Right lobe of liver (tissue), 4 donors: ENCODE data around the gene MTHFD2L.

Source experiments
- POLR2A ChIP-seq: fragments of 450-650 bp; IDR thresholded peaks from one replicate; pipeline ENCODE4 v1.6.1; 2017; ENCODE audit warnings: antibody characterized with exemption, mild to moderate bottlenecking
- TF ChIP-seq, protein P1 (sequence below), 4 donors: fragments of 200-600 bp in 3 of 4; fragments of 450-650 bp in 1 of 4; IDR thresholded peaks; one replicate each; pipeline versions ENCODE4 v1.5.1 to v1.8.0; 2016 to 2022; ENCODE audit warnings: antibody characterized with exemption in 4 of 4, mild to moderate bottlenecking in 2 of 4
- donor health status: DM: no; HTN: no; CAD: no.
- donor health status: DM: no; HTN: no; CAD: no.
- donor health status: DM: no; HTN: yes; CAD: no.

GRCh38 chr4:74108457-74109115 lies 49.3 kb upstream of the MTHFD2L start:
- no peak for TF ChIP-seq POLR2A
- TF ChIP-seq, protein P1, sequence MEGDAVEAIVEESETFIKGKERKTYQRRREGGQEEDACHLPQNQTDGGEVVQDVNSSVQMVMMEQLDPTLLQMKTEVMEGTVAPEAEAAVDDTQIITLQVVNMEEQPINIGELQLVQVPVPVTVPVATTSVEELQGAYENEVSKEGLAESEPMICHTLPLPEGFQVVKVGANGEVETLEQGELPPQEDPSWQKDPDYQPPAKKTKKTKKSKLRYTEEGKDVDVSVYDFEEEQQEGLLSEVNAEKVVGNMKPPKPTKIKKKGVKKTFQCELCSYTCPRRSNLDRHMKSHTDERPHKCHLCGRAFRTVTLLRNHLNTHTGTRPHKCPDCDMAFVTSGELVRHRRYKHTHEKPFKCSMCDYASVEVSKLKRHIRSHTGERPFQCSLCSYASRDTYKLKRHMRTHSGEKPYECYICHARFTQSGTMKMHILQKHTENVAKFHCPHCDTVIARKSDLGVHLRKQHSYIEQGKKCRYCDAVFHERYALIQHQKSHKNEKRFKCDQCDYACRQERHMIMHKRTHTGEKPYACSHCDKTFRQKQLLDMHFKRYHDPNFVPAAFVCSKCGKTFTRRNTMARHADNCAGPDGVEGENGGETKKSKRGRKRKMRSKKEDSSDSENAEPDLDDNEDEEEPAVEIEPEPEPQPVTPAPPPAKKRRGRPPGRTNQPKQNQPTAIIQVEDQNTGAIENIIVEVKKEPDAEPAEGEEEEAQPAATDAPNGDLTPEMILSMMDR (IDR thresholded peaks at IDR 0.05) = no peak
